GM12874 (cell line): Measurements from ENCODE around the gene MYL7.

Source experiments
- TF ChIP-seq, protein P1 (sequence below): IDR thresholded peaks from 2 replicates; pipeline ENCODE4 v1.5.1; 2011; ENCODE audit warnings: low read depth, mild to moderate bottlenecking, control low read depth, low read length, moderate library complexity; ENCODE audit not compliant: insufficient read depth

The MYL7 gene

DNA sequence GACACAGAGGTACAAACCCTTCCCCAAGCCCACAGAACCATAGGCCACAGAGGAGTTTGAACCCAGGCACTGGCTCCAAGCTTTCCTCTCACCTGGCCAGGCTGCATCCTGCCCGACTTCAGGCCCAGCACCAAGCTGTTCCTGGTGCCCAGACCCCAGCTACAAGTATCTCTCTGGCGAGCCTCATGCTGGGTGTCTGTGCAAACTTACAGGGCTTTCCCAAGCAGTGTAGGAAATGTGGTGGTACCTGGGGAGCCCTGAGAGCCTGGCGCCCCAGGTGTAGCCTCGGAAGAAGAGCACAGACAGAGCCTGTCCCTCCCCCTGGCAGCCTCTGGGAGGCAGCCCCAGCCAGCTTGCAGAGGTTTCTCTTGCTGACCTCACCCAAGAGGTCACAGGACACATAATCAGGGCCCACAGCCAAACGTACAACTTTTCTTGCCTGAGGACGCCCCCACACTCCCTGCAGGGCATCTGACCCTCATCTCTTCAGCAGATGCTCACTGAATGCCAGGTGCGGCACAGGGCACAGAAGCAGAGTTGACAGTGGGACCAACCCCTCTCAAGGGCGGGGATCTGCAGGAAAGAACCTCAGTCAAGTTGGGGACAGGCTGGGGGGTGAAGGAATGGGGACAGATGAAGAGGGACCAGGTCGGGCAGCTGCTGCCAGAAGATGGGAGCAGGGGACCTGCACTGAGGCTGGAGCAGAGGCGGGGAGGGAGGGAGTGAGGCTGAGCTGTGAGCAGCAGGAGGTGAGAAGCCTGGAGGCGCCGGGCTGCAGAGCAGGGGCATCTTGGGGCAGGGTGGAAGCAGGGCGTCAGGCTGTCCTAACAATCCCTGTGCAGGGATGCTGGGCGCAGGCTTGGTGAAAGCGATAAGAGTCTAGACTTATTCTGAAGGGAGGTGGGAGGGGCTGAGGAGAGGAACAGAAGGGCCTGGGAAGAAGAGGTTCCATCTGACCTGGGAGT, 16.3 kb upstream of the MYL7 start:
- TF ChIP-seq, protein P1, sequence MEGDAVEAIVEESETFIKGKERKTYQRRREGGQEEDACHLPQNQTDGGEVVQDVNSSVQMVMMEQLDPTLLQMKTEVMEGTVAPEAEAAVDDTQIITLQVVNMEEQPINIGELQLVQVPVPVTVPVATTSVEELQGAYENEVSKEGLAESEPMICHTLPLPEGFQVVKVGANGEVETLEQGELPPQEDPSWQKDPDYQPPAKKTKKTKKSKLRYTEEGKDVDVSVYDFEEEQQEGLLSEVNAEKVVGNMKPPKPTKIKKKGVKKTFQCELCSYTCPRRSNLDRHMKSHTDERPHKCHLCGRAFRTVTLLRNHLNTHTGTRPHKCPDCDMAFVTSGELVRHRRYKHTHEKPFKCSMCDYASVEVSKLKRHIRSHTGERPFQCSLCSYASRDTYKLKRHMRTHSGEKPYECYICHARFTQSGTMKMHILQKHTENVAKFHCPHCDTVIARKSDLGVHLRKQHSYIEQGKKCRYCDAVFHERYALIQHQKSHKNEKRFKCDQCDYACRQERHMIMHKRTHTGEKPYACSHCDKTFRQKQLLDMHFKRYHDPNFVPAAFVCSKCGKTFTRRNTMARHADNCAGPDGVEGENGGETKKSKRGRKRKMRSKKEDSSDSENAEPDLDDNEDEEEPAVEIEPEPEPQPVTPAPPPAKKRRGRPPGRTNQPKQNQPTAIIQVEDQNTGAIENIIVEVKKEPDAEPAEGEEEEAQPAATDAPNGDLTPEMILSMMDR = no peak

DNA sequence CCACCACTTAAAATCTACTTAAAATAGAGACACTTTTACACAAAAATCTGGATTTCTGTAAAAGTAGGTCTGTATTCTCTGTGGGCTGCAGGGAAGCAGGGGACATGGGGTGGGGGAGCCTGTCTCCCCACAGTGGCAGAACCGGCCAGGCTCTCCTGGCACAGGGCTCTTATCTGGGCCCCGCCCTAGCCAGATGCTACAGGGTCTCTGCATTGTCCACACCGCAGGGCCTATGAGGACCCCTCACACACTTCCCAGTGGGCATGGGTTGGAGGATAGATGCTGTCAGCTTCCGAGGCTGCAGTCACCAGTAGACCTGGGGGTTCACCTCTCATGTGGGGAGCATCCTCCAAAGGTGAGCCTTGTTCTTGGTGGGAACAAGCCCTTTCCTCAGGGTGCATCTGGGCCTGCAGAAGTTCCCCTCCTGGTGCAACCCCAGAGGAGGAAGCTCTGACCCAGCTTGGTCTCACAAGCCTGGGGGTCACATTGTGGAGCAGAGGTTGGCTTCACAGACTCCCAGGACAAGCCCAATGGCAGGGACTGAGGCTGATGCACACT, 15.4 kb upstream of the MYL7 start:
- TF ChIP-seq, protein P1 = no peak

DNA sequence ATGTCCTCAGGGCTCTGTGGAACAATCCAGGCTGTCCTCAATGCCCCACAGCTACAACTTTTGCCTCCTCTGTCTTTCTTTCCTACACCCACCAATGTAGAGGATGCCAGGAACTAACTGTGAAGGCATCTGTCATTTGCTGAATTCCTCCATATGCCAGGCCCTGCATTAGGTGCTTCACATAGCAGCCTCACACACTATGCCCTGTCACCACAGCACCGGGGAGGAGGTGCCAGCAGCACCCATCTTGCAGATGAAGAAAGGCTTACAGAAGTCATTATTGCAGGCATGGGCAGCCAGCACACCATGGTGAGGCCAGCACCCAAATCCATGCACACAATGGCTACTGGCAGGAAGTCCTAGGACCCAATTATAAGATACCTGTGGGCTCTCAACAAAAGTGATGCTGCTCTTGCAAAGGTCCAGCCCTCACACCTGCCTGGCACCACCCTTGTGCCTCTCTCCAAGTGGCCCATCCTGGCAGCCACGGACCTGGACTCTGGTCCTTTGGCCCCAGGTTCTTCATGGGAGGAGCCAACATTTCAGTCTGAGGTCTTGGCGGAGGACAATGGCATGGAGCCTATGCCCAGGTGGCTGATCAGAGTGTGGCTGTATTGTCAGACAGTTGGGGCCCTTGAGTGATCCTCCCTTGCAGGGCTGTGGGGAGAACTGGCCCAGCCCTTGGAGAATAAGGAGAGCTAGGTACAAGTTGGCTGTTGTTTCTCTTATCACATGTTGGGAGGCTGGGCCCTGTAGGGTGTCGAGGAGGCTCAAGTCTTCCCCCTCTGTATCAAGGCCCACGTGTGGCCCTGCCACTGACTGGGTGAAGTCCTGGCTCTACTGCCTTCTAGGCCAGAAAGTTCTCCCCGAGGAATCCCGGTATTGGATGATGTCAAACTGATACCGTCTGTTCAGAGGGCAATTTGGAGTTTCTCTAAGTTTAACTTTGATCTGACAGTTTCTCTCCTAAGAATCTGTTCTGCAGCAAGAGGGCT, 14.4 kb upstream of the MYL7 start:
- TF ChIP-seq, protein P1 = no peak

DNA sequence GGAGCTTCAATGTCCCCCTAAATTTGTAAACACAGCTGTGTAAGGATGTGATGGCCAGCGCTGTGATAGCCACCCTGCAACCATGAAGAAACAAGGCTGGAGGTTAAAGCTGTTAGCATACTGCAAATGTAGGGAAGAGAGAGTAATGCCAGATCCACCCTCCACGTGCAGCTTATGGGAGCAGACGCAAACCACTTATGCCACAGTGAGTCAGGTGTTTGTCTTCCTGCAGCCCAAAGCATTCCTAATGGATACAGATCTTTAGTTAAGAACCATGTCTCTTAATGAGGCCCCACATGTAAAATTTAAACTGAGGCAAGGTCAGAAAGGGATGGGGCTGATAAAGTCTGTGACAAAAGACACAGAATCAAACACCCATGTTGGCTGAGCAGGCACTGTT, 13.6 kb upstream of the MYL7 start:
- TF ChIP-seq, protein P1 = no peak

DNA sequence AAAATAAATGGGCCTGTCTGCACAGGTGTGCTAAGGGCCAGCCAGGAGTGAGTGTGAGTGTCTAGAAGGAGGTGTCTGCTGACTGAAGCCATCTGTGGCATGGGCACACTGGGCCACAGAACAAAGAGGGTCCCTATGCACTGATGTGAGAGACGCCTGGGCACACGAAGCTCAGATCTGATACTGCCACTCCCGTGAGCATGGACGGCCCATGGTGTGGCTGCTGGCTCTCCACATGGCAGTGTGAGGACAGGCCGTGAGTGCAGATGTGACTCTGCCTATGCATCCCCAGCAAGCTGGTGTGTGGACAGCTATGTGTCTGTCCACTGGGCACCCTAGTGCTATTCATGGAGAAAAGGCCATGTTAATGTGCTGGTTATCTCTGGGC, 12.8 kb upstream of the MYL7 start:
- TF ChIP-seq, protein P1 = no peak

DNA sequence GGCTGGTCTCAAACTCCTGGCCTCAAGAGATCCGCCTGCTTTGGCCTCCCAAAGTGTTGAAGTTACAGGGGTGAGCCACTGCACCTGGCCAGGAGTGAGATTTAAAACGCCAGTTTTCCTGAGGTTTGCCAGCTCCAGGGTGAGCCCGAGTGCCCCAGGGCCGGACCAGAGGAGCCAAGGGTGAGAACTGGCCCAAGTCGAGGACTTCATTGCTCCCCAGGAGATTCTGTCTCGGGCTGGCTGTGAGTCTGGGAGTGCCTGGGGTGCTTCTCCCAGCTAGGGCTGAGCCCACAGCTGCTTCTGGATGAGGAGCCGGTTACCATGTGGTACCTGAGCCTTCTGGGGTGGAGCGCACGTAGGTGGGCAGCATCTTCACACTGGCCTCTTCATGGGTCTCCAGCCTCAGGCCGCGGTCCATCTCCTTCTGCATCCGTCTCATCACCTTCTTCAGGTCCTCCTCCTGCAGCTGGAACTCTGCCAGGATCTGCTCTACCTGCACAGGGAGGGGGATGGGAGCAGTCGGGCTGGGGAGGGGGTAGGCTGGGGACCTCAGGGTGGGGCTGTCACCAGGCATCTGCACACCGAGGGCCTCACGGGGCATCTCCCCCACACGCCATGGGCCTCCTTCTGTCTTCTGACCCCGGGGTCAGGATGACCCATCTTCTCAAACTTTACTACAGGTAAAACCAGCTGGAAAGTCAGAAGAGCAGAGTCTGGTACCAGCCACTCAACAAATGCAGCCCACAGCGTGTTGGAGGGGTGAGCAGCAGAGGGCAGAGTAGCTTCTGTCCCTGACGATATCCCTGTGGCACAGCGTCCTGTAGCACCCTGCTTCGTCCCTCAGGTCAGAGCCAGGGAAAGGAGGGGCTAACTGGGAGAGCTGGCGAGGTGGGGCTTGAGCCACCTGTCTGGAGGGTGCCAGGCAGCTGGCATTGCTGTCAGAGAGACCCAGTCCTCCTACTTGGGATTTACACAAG, 12.1 kb upstream of the MYL7 start:
- TF ChIP-seq, protein P1 = no peak
